Mesodermal cell (in vitro differentiated cells): ENCODE data around the gene PIK3R5.
"Not testable (repeated sequence)": the region's sequence is repeated elsewhere in the genome, so short reads cannot be mapped to it uniquely, and the experiment has no call there.

Experiments
- H3K27ac ChIP-seq: 2 replicates; pipeline ENCODE4 v1.7.0; 2013; ENCODE audit warnings: mild to moderate bottlenecking, low read depth, low read length, moderate library complexity; ENCODE audit not compliant: severe bottlenecking
- H3K36me3 ChIP-seq: 2 replicates; pipeline ENCODE4 v1.7.1; 2013; ENCODE audit warnings: mild to moderate bottlenecking, low read length, moderate library complexity; ENCODE audit not compliant: control insufficient read depth, insufficient read depth
- H3K4me1 ChIP-seq: one replicate; pipeline ENCODE4 v1.7.1; 2013; ENCODE audit warnings: mild to moderate bottlenecking, low read length; ENCODE audit not compliant: insufficient read depth, control insufficient read depth, poor library complexity, severe bottlenecking
- H3K4me3 ChIP-seq: 2 replicates; pipeline ENCODE4 v1.7.0; 2013; ENCODE audit warnings: low read length, control low read depth, mild to moderate bottlenecking; ENCODE audit not compliant: insufficient read depth, poor library complexity, severe bottlenecking; ENCODE audit errors: extremely low read depth
- H3K9me3 ChIP-seq: 2 replicates; pipeline ENCODE4 v1.7.1; 2013; ENCODE audit warnings: mild to moderate bottlenecking, low read length, moderate library complexity; ENCODE audit not compliant: control insufficient read depth
- WGBS, 2 experiments: methylation state at CpG; one replicate each; pipeline ENCODE4 v1.1.5; 2013; ENCODE audit warnings: missing lambda C conversion rate in 2 of 2; ENCODE audit not compliant: insufficient coverage in 2 of 2; 5-methylcytosine and 5-hydroxymethylcytosine counted together

Gene PIK3R5

DNA sequence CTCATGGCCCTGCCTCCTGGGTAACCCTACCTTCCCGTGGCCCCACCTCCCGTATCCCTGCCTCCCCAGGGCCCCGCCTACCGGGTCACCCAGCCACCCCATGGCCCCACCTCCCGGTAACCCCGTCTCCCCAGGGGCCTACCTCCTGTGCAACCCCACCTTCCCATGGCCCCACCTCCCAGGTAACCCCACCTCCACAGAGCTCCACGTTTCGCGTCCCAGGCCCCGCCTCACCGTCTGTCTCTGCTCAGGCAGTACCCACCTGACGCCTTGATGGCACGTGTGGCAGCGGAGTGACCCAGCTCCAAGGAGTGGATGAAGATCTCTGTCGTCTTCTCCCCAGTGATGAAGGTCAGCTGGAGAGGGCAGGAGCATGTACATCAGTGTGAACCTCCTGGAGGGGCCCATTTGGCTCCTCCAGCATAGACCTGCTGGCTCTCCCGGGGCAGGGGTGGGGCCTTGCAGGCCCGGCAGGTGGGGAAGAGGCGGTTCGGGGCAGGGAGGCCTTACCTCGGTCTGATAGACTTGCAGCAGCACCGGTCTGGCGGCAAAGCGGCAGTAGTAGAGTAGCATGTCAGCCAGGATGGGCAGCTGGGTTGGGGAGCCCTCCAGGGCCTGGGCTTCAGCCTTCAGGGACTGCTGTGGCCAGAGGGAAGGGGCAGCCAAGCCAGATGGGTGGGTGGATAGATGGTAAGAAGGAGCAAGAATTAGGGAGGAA lies 79.4 kb downstream of the PIK3R5 start:
- H3K4me1 ChIP-seq, result no peaks in the 10 kb centered on the region
- no peaks in the 10 kb centered on the region for H3K36me3 ChIP-seq
- 91 to 94% methylated on average over 18 to 19 of the region's 23 CpGs for WGBS, 2 experiments
- no peak overlapping the region for H3K27ac ChIP-seq
- H3K9me3 ChIP-seq, result no peaks in the 10 kb centered on the region
- H3K4me3 ChIP-seq, result no peak overlapping the region

DNA sequence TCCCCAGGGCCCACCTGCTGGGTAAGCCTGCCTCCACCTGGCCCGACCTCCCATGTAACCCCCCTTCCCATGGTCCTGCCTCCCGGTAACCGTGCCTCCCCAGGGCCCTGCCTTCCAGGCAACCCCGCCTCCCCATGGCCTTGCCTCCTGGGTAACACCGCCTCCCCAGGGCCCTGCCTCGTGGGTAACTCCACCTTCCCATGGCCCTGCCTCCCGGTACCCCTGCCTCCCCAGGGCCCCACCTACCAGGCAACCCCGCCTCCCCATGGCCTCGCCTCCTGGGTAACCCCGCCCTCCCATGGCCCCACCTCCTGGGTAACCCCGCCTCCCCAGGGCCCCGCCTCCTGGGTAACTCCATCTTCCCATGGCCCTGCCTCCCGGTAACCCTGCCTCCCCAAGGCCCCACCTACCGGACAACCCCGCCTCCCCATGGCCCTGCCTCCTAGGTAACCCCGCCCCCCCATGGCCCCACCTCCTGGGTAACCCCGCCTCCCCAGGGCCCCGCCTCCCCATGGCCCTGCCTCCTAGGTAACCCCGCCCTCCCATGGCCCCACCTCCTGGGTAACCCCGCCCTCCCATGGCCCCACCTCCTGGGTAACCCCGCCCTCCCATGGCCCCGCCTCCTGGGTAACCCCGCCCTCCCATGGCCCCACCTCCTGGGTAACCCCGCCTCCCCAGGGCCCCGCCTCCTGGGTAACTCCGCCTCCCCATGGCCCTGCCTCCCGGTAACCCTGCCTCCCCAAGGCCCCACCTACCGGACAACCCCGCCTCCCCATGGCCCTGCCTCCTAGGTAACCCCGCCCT lies 80.1 kb downstream of the PIK3R5 start:
- not testable (repeated sequence) for H3K9me3 ChIP-seq, H3K36me3 ChIP-seq, H3K4me1 ChIP-seq, H3K4me3 ChIP-seq, H3K27ac ChIP-seq
- 89 to 95% methylated on average over 6 to 7 of the region's 30 CpGs for WGBS, 2 experiments

DNA sequence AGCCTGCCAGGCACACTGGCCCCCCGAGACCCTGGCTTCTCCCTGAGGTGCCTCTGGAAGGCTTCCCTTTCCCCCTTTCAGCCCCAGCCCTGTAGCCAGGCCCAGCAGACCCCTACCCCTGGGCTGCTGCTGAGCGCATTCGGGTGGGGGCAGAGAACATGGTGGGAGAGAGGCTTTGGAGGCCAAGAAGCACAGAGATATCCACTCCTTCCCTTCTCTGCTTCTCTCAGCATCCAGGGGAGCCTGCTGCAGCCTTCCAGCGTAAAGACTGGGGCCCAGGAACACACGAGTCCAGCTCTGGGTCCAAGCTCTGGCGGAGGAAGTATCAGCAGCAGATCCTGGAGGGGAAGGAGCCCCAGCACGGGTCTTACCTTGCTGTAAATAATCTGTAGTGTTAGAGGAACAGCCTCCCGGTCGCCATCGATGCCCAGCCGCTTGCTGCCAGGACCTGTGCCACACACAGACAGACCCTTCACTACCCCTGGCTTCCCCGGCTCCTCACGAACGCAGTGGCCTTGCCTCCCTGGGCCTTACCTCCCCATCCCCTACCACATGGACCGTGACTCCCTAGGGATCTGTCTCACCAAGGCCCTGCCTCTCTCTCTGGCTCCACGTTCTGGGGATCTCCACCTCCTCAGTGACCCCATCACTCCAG lies 81.0 kb downstream of the PIK3R5 start:
- Histone ChIP-seq H3K9me3 (no peaks in the 10 kb centered on the region), H3K4me3 (no peak overlapping the region), H3K27ac (no peak overlapping the region), H3K4me1 (no peaks in the 10 kb centered on the region), H3K36me3 (no peaks in the 10 kb centered on the region)
- WGBS, 2 experiments, result 89 to 91% methylated on average over 8 to 9 of the region's 16 CpGs

DNA sequence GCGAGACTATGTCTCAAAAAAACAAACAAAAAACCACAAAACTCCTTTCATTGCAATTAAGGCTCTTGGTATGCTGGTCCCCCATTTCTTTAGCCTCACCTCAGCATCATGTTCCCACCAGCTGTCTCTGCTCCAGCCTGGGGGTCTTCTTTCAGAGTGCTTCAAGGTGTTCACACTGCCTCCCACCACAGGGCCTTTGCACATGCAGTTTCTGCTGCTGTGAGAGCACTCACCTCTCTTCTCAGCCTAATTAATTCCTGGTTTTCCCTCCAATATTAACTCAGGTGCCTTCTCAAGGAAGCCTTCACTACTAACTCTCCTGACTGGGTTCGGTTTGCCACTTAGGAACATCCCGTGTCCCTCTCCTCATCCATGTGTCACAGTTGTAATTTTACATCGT lies 82.2 kb downstream of the PIK3R5 start:
- Histone ChIP-seq H3K4me3 (no peak overlapping the region), H3K36me3 (no peaks in the 10 kb centered on the region), H3K4me1 (no peaks in the 10 kb centered on the region), H3K27ac (no peak overlapping the region), H3K9me3 (no peaks in the 10 kb centered on the region)
- 96 to 100% methylated on average over 3 to 4 of the region's 4 CpGs for WGBS, 2 experiments

DNA sequence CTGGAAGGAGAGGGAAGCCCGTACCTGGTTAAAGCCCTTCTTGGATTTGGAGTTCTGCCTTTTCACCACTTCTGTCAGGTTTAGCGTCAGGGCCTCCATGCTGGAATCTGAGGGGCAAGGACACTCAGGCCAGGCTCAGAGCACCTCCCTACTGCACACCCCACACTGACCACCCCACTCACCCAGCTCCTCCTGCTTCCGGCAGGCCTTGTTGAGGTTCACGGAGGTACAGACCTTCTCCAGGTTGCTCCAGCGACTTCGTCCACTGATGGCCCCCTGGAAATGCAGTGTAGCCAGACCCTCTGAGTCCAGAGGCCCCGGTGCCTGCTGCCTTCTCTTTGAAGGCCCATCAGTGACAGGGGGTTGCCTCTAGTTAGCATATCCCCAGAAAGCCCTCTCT lies 83.9 kb downstream of the PIK3R5 start:
- 88 to 91% methylated on average over 6 to 7 of the region's 7 CpGs for WGBS, 2 experiments
- no peak overlapping the region for H3K4me3 ChIP-seq
- H3K36me3 ChIP-seq, result no peaks in the 10 kb centered on the region
- H3K27ac ChIP-seq, result no peak overlapping the region
- H3K9me3 ChIP-seq, result no peaks in the 10 kb centered on the region
- no peaks in the 10 kb centered on the region for H3K4me1 ChIP-seq

DNA sequence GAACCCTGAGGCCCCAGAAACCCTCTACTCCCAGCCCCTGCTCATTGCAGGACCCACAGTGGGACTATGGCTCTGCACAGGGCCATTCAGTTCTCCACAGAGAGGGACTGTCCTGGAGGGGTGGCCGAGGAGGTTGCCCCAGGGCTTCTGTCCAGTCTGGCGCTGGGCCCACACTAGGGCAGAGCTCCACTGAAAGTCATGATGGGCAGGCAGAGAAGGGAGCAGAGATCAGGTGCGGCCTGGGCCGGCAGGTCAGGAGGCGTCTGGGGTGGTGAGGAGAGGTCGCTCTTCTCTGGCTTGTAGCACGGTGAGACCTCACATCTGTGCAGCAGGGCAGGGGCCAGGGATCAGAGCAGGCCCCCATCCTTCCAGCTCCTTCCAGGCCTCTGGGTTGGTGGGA lies 85.0 kb downstream of the PIK3R5 start:
- no peaks in the 10 kb centered on the region for H3K36me3 ChIP-seq
- H3K4me1 ChIP-seq, result no peaks in the 10 kb centered on the region
- no peaks in the 10 kb centered on the region for H3K9me3 ChIP-seq
- H3K27ac ChIP-seq, result no peak overlapping the region
- no peak overlapping the region for H3K4me3 ChIP-seq
- 93 to 98% methylated on average over 5 to 7 of the region's 7 CpGs for WGBS, 2 experiments

DNA sequence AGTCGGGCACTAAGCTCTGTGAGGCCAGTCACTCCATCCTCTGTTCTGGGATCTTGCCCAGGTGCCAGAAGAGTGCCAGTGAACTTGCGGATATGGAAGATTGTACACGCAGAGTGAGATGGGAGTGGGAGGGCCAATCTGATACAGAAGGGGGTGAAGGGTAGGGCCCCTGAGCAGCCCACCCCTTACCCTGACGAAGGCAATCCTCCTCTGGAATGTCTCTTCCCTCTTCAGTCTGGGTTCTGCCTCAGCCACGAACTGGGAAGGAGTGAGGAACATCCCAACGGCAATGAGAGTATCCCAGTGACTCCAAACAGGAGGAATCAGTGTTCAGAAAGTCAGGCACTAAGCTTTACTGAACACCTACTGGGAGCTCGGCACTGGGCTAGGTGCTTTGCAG lies 86.1 kb downstream of the PIK3R5 start:
- 85 to 87% methylated on average over 4 to 5 of the region's 7 CpGs for WGBS, 2 experiments
- H3K9me3 ChIP-seq, result no peaks in the 10 kb centered on the region
- H3K4me1 ChIP-seq, result no peaks in the 10 kb centered on the region
- H3K27ac ChIP-seq, result no peak overlapping the region
- no peak overlapping the region for H3K4me3 ChIP-seq
- H3K36me3 ChIP-seq, result no peaks in the 10 kb centered on the region

DNA sequence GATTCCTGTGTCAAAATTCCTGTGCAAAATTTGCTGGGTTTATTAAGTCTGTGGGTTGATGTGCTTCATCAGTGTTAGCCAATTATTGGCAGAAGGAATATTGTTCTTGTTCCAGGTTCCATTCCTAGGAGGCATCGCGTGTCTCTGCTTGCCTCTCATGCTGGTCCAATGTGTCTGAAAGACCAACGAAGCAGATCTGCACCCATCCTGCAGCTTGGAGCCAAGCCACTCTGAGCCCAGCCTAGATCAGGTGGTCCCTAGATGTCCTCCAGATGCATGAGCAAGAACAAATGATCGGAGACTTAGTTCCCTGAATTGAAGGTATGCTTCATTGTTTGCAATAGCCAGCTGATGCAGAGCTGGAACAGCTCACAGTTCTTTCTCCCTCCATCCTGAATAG lies 87.5 kb downstream of the PIK3R5 start:
- Histone ChIP-seq H3K9me3 (no peaks in the 10 kb centered on the region), H3K4me3 (no peak overlapping the region), H3K27ac (no peak overlapping the region), H3K4me1 (no peaks in the 10 kb centered on the region), H3K36me3 (no peaks in the 10 kb centered on the region)
- WGBS, 2 experiments, result 93 to 100% methylated on average over 4 of the region's 4 CpGs

DNA sequence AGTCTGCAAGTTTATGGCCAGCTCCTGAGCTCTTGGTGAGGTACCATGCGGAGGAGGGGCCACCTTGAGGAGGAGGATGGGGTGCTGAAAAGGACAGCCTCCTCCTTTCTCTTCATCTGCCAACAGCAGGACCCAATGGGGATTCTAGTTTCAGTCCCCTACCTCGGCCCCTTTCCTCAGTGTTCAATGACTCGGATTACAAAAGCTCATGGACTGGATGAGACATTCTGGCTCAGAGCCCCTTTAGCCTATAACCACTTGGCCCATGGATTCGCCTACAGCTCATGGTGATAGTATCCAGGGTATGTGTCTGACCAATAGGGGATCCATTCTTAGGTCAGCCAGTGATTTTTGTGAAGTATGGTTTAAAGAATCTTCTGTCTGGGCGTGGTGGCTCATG lies 89.5 kb downstream of the PIK3R5 start:
- WGBS, 2 experiments, result 78 to 88% methylated on average over 3 to 4 of the region's 5 CpGs
- H3K4me3 ChIP-seq, result no peak overlapping the region
- no peaks in the 10 kb centered on the region for H3K9me3 ChIP-seq
- no peak overlapping the region for H3K27ac ChIP-seq
- H3K4me1 ChIP-seq, result no peaks in the 10 kb centered on the region
- H3K36me3 ChIP-seq, result no peaks in the 10 kb centered on the region

DNA sequence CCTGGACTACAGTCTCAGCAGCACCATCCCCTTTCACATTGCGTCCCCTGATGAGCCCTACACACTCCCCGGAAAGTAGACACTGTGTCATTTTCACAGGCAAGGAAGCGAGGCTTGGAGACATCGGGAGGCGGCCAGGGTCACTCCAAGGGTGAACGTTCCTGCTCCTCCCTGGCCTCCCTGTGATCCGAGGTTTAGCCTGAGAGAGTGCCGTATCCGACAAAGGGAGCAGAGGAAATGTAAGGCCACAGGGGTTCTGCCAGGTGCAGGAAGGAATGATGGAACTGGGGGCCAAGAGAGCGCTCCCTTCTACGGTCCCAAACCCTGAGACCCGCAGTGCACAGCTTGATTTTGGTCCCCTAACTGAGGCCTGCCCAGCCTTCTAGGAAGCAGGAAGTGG lies 90.1 kb downstream of the PIK3R5 start:
- Histone ChIP-seq H3K4me1 (no peaks in the 10 kb centered on the region), H3K9me3 (no peaks in the 10 kb centered on the region), H3K4me3 (no peak overlapping the region), H3K27ac (no peak overlapping the region), H3K36me3 (no peaks in the 10 kb centered on the region)
- WGBS, 2 experiments, result 89 to 94% methylated on average over 10 to 11 of the region's 12 CpGs
